PC-3 (cell line): ENCODE results near the gene KAT6B. TPM values are rescaled to one million over a fixed set of nuclear protein-coding genes. Genes with fewer than 3 reads are reported as not detected.

Experiments
- ATAC-seq: fragments of 200-7000 bp; cut with Tn5 transposase; 2 replicates; pipeline ENCODE4 v1.9.1; 2020; ENCODE audit warnings: mild to moderate bottlenecking, moderate library complexity
- BruUV-seq: library from RNA; stranded (reverse); fragments of 400-500 nt; replicated peaks from 2 replicates; lab custom pipeline; 2021; lab: Mats Ljungman, UMichigan
- CTCF ChIA-PET: fragments of 300-600 bp; sonication (Branson Sonifier 250); formaldehyde crosslinking; loops from one replicate; lab custom pipeline; 2022; ENCODE audit warnings: antibody characterized with exemption; lab: Charles Lee
- POLR2A ChIA-PET: fragments of 300-600 bp; sonication (Branson Sonifier 250); formaldehyde crosslinking; loops from one replicate; lab custom pipeline; 2022; ENCODE audit warnings: antibody characterized with exemption; ENCODE audit not compliant: unreplicated experiment; lab: Charles Lee
- DNase-seq: peaks from one replicate; pipeline ENCODE4 v3.0.0-alpha.2; 2015
- H2AFZ ChIP-seq: fragments of 300-600 bp; sonication (generic); 2 replicates; pipeline ENCODE4 v1.6.0; 2016; ENCODE audit warnings: antibody characterized with exemption, low read length
- H3F3A ChIP-seq: fragments of 300-600 bp; sonication (generic); one replicate; pipeline ENCODE4 v1.6.0; 2017; ENCODE audit warnings: antibody characterized with exemption, low read length, control low read depth, mild to moderate bottlenecking; ENCODE audit not compliant: unreplicated experiment
- H3K27ac ChIP-seq: fragments of 300-600 bp; sonication (generic); 2 replicates; pipeline ENCODE4 v1.5.1; 2016; ENCODE audit warnings: mild to moderate bottlenecking, low read length
- H3K27me3 ChIP-seq: fragments of 300-600 bp; sonication (generic); 2 replicates; pipeline ENCODE4 v1.6.1; 2016; ENCODE audit warnings: low read length, mixed read lengths
- H3K36me3 ChIP-seq: fragments of 300-600 bp; sonication (generic); 2 replicates; pipeline ENCODE4 v1.6.1; 2016; ENCODE audit warnings: low read depth, mixed run types, low read length, mixed read lengths
- H3K4me1 ChIP-seq: fragments of 300-600 bp; sonication (generic); 2 replicates; pipeline ENCODE4 v1.5.1; 2016; ENCODE audit warnings: low read length; ENCODE audit not compliant: insufficient read depth
- H3K4me2 ChIP-seq: fragments of 300-600 bp; sonication (generic); 2 replicates; pipeline ENCODE4 v1.6.0; 2016; ENCODE audit warnings: low read length
- H3K4me3 ChIP-seq: fragments of 300-600 bp; sonication (generic); 2 replicates; pipeline ENCODE4 v1.5.1; 2016; ENCODE audit warnings: mild to moderate bottlenecking, low read length, mixed read lengths
- H3K79me2 ChIP-seq: fragments of 300-600 bp; sonication (generic); 2 replicates; pipeline ENCODE4 v1.6.1; 2017; ENCODE audit warnings: low read length, mixed read lengths
- H3K9ac ChIP-seq: fragments of 300-600 bp; sonication (generic); 2 replicates; pipeline ENCODE4 v1.6.0; 2016; ENCODE audit warnings: mild to moderate bottlenecking, low read length
- H3K9me2 ChIP-seq: fragments of 300-600 bp; sonication (generic); replicated peaks from 2 replicates; pipeline ENCODE4 v1.6.1; 2016; ENCODE audit warnings: mixed run types, low read length, mixed read lengths
- H3K9me3 ChIP-seq: fragments of 300-600 bp; sonication (generic); 2 replicates; pipeline ENCODE4 v1.6.1; 2016; ENCODE audit warnings: low read length, mixed read lengths
- H4K20me1 ChIP-seq: fragments of 300-600 bp; sonication (generic); 2 replicates; pipeline ENCODE4 v1.6.1; 2016; ENCODE audit warnings: low read length, mixed read lengths
- EZH2 ChIP-seq: fragments of 300-600 bp; sonication (generic); IDR thresholded peaks from one replicate; pipeline ENCODE4 v1.6.1; 2017; ENCODE audit warnings: antibody characterized with exemption, mild to moderate bottlenecking, low read length; ENCODE audit not compliant: unreplicated experiment
- EZH2phosphoT487 ChIP-seq: fragments of 300-600 bp; sonication (generic); IDR thresholded peaks from 2 replicates; pipeline ENCODE4 v1.6.1; 2018; ENCODE audit warnings: mild to moderate bottlenecking, antibody characterized with exemption, low read length, borderline replicate concordance
- intact Hi-C: fragments of 100-400 bp; cut with micrococcal nuclease; formaldehyde crosslinking; loops from 2 replicates; pipeline ENCODE4 v1.9.0; 2023
- total RNA-seq: library from RNA; depleted of rRNA; stranded (reverse); fragments of >200 nt; gene quantifications from 2 replicates; pipeline ENCODE4 v1.2.3, GENCODE V29; 2014
- TF ChIP-seq, protein P1 (sequence below): fragments of 300-600 bp; sonication (generic); conservative IDR thresholded peaks from 2 replicates; pipeline ENCODE4 v1.5.1; 2017; ENCODE audit warnings: antibody characterized with exemption, low read depth, mild to moderate bottlenecking, low read length

Gene KAT6B
- total RNA-seq, 1 experiment from 2014 or later: 94.5 TPM

DNA sequence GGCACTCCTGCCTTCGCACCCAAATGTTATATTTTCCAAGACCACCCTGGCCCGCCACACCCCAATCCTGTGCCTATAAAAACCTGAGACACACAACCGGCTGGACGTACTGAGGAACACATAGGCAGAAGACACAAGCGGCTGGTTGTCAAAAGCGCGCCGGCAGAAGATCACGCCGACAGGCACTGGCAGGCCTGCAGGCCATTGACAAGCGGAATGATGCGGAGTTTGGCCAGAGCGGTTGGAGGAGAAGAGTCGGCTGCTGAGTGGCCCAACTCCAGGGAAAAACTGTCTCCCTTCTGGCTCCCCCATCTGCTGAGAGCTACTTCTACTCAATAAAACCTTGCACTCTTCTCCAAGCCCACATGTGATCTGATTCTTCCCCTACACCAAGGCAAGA, 245.4 kb downstream of the KAT6B start:
- Histone ChIP-seq H3K27me3 (no peaks in the 10 kb centered on the region), H4K20me1 (no peaks in the 10 kb centered on the region), H3K9me3 (no peaks in the 10 kb centered on the region), H3K27ac (no peak overlapping the region), H3K9me2 (no peaks in the 10 kb centered on the region), H3K9ac (no peak overlapping the region), H3K4me2 (no peak overlapping the region), H3K36me3 (no peaks in the 10 kb centered on the region), H3K4me3 (no peak overlapping the region), H3K79me2 (no peaks in the 10 kb centered on the region), H2AFZ (no peak overlapping the region), H3K4me1 (no peaks in the 10 kb centered on the region), H3F3A (no peaks in the 10 kb centered on the region)
- POLR2A ChIA-PET: interaction anchor here (0.6 kb wide), 1 partner anchor 12 kb away, joined by 3 read pairs; no protein-coding TSS in a partner anchor
- CTCF ChIA-PET: no interaction called here
- intact Hi-C loops: no loop called here
- DNase-seq (no peak), ATAC-seq (no peak)
- no TSS peak for BruUV-seq
- TF ChIP-seq, protein P1, sequence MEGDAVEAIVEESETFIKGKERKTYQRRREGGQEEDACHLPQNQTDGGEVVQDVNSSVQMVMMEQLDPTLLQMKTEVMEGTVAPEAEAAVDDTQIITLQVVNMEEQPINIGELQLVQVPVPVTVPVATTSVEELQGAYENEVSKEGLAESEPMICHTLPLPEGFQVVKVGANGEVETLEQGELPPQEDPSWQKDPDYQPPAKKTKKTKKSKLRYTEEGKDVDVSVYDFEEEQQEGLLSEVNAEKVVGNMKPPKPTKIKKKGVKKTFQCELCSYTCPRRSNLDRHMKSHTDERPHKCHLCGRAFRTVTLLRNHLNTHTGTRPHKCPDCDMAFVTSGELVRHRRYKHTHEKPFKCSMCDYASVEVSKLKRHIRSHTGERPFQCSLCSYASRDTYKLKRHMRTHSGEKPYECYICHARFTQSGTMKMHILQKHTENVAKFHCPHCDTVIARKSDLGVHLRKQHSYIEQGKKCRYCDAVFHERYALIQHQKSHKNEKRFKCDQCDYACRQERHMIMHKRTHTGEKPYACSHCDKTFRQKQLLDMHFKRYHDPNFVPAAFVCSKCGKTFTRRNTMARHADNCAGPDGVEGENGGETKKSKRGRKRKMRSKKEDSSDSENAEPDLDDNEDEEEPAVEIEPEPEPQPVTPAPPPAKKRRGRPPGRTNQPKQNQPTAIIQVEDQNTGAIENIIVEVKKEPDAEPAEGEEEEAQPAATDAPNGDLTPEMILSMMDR: no peak
- TF ChIP-seq EZH2phosphoT487 (no peak), EZH2 (no peak)

DNA sequence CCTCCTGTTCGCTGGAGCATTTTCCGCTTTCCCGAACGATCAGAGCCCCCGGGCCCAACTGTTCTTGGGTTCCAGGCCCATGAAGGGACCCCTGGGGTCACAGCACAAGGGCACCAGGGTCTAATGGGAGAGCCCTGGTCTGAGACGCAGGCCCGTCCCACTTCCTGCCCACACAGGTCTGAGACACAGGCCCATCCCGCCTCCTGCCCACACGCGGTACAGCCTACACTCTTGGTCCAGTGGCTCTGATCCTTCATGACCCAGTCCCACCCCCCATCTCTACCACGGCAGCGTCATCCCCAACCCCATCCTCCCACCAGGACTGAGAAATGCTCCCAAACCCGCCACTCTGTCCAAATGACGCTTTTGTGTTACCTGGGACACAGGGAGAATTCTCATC, 246.3 kb downstream of the KAT6B start:
- POLR2A ChIA-PET: interaction anchor here (0.6 kb wide), 1 partner anchor 13 kb away, joined by 3 read pairs; no protein-coding TSS in a partner anchor
- Histone ChIP-seq H3K4me2 (no peak overlapping the region), H3K27me3 (no peaks in the 10 kb centered on the region), H3K79me2 (no peaks in the 10 kb centered on the region), H3F3A (no peaks in the 10 kb centered on the region), H2AFZ (no peak overlapping the region), H3K36me3 (no peaks in the 10 kb centered on the region), H3K4me3 (no peak overlapping the region), H3K27ac (no peak overlapping the region), H3K4me1 (no peaks in the 10 kb centered on the region), H3K9me3 (no peaks in the 10 kb centered on the region), H4K20me1 (no peaks in the 10 kb centered on the region), H3K9me2 (no peaks in the 10 kb centered on the region), H3K9ac (no peak overlapping the region)
- DNase-seq (no peak), ATAC-seq (no peak)
- BruUV-seq: no TSS peak
- CTCF ChIA-PET: no interaction called here
- TF ChIP-seq EZH2phosphoT487 (no peak), EZH2 (no peak)
- TF ChIP-seq, protein P1: no peak
- intact Hi-C loops: no loop called here

DNA sequence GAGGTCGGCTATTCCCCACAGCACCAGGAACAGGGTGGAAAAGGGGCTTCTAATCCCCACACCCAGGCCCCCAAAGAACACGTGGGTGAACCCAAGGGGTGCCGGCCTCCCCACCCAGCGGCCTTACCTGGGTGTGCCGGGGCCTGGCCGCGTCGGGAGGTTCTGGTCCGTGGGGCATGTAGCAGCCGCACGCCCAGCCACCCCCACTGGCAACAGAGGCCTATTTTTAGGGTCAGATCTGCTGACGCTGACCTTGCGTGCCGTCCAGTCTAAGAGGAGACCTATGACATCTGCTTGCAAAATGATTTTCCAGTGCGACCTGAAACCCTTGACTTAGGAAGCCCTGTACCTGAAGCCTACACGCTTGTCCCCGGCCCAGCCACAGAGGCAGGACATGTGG, 247.0 kb downstream of the KAT6B start:
- no peak for TF ChIP-seq EZH2phosphoT487
- no peak for TF ChIP-seq EZH2
- TF ChIP-seq, protein P1: no peak
- Histone ChIP-seq H3K9me2 (no peaks in the 10 kb centered on the region), H3K27me3 (no peaks in the 10 kb centered on the region), H3K4me3 (no peak overlapping the region), H3K9ac (no peak overlapping the region), H3K27ac (no peak overlapping the region), H3K36me3 (no peaks in the 10 kb centered on the region), H3K4me1 (no peaks in the 10 kb centered on the region), H2AFZ (no peak overlapping the region), H3K9me3 (no peaks in the 10 kb centered on the region), H3F3A (no peaks in the 10 kb centered on the region), H4K20me1 (no peaks in the 10 kb centered on the region), H3K4me2 (no peak overlapping the region), H3K79me2 (no peaks in the 10 kb centered on the region)
- intact Hi-C loops: no loop called here
- CTCF ChIA-PET: no interaction called here
- no TSS peak for BruUV-seq
- ATAC-seq (no peak), DNase-seq (no peak)
- POLR2A ChIA-PET: no interaction called here
